IPS-11a (cell line): ENCODE results near the gene ABCC10.
"Not testable (repeated sequence)": the region's sequence is repeated elsewhere in the genome, so short reads cannot be mapped to it uniquely, and the experiment has no call there.

Source experiments
- H3K4me3 ChIP-seq: one replicate; pipeline ENCODE4 v1.5.1; 2013; ENCODE audit warnings: low read depth, low read length, control low read depth

ABCC10 gene

GRCh38 chr6:43444582-43444981, 17.2 kb downstream of the ABCC10 start:
- no peak overlapping the region for H3K4me3 ChIP-seq

GRCh38 chr6:43445576-43445975, 18.2 kb downstream of the ABCC10 start:
- H3K4me3 ChIP-seq = no peak overlapping the region

GRCh38 chr6:43447604-43448003, 20.3 kb downstream of the ABCC10 start:
- H3K4me3 ChIP-seq = no peak overlapping the region

- H3K4me3 ChIP-seq = no peak overlapping the region
Observed at GRCh38 chr6:43448916-43449315, 21.6 kb downstream of the ABCC10 start.

GRCh38 chr6:43450699-43451131, 23.4 kb downstream of the ABCC10 start:
- no peak overlapping the region for H3K4me3 ChIP-seq

GRCh38 chr6:43451348-43451747, 24.0 kb downstream of the ABCC10 start:
- H3K4me3 ChIP-seq = no peak overlapping the region

GRCh38 chr6:43451939-43452338, 24.6 kb downstream of the ABCC10 start:
- H3K4me3 ChIP-seq = no peak overlapping the region

GRCh38 chr6:43452896-43453295, 25.6 kb downstream of the ABCC10 start:
- H3K4me3 ChIP-seq = no peak overlapping the region

GRCh38 chr6:43453831-43454230, 26.5 kb downstream of the ABCC10 start:
- H3K4me3 ChIP-seq = no peak overlapping the region

GRCh38 chr6:43454290-43454695, 27.0 kb downstream of the ABCC10 start:
- no peak overlapping the region for H3K4me3 ChIP-seq

- H3K4me3 ChIP-seq = peak overlapping the region; percentile 30
Observed at GRCh38 chr6:43454696-43455530, 27.6 kb downstream of the ABCC10 start.

GRCh38 chr6:43455531-43456428, 28.4 kb downstream of the ABCC10 start, which contains the start of gene DLK2:
Gene DLK2 (minus strand): TSS chr6:43455548. CDS start chr6:43454825, 723 bp downstream.
- peak within 1 kb of the TSS; percentile 39 for H3K4me3 ChIP-seq

- H3K4me3 ChIP-seq = no peak overlapping the region
Observed at GRCh38 chr6:43457643-43458042, 30.3 kb downstream of the ABCC10 start.

- not testable (repeated sequence) for H3K4me3 ChIP-seq
Observed at GRCh38 chr6:43458154-43458553, 30.8 kb downstream of the ABCC10 start.

- H3K4me3 ChIP-seq = no peak overlapping the region
Observed at GRCh38 chr6:43459535-43459934, 32.2 kb downstream of the ABCC10 start.

- H3K4me3 ChIP-seq = no peak overlapping the region
Observed at GRCh38 chr6:43460032-43460431, 32.7 kb downstream of the ABCC10 start.

GRCh38 chr6:43461936-43462335, 34.6 kb downstream of the ABCC10 start:
- H3K4me3 ChIP-seq = no peak overlapping the region

- H3K4me3 ChIP-seq = no peak overlapping the region
Observed at GRCh38 chr6:43464337-43464736, 37.0 kb downstream of the ABCC10 start.

GRCh38 chr6:43465948-43466347, 38.6 kb downstream of the ABCC10 start:
- H3K4me3 ChIP-seq = no peak overlapping the region

- not testable (repeated sequence) for H3K4me3 ChIP-seq
Observed at GRCh38 chr6:43467265-43467664, 39.9 kb downstream of the ABCC10 start.

GRCh38 chr6:43467752-43468151, 40.4 kb downstream of the ABCC10 start:
- H3K4me3 ChIP-seq = no peak overlapping the region

GRCh38 chr6:43468240-43468639, 40.9 kb downstream of the ABCC10 start:
- no peak overlapping the region for H3K4me3 ChIP-seq
